ENCODE results near the gene PIGZ.
A peak's percentile ranks its signal among the peaks of the same experiment; 100 is the strongest.

The PIGZ gene

DNA sequence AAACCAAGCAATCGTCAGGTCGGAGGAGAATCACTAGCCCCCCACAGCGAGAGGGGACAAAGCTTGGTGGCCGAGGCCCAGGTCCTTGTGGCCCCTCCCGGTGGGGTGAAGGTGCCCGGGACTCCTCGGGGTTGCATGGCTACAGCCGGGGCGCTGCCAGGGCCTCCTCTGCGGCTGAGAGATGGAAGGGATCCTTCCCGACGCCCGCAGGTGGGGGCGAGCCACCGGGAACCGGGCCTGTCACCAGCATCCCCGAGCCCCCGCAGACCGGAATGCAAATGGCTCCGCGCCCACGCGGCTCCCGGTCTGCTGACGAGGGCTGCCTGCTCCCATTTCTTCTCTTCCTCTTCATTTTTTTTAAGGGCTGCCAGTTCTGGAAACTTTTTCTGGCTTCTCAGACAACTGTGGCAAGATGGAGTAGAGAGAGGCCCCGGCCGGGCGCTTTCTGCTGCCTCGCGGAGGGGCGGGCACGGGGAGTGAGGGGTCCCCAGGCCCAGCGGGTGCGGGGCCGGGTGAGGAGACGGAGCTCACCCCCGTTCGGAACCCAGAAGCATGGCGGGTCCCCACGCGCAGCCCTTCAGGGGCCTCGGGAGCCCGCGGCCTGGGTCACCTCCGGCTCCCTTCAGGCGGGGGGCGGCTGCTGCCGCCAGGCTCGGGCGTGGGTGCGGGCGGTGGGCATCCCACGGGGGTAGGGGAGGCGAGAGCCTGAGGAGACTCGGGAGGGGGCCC, 33.5 kb upstream of the PIGZ start:
- DNase-seq (ENCODE audit: low read depth), result no peak

DNA sequence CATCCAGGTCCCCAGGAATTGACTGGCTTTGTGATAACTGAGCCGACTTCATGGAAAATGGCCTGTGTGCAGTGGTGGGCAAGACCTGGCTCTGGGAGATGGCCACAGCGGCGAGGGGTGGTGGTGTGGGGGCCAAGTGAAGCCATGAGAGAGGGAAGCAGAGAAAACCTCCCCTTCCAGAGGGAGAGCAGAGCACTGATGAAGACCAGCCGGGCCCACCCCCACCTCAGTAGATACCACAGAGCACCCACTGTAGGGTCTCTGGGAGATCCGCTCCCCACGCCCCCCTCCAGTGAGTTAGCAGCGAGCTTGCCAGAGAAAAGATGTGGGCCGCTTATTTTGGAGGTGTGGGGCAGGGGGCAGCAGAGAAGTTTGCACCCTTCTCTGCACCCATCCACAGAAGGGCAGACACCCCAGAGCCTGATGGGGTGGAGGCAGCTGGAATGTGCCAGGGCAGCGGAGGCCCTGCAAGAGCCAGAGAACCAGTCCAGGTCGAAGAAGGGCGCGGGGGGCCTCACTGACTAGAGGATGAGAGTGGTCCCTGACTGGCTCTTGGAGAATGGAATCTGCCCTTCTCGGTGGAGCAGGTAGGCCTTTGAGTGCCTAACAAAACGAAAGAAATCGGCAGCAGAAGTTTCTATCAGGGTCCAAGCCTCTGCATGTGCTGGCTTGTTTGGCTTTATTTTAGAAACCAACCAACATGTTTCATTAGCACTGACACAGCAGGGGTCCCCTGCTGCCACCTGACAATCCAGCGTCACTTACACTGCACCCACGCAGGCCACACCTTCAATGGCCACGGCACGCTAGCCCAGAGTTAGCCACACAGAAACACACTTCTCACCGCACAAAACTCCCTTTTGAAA, 32.7 kb upstream of the PIGZ start:
- DNase-seq (ENCODE audit: low read depth), result no peak

DNA sequence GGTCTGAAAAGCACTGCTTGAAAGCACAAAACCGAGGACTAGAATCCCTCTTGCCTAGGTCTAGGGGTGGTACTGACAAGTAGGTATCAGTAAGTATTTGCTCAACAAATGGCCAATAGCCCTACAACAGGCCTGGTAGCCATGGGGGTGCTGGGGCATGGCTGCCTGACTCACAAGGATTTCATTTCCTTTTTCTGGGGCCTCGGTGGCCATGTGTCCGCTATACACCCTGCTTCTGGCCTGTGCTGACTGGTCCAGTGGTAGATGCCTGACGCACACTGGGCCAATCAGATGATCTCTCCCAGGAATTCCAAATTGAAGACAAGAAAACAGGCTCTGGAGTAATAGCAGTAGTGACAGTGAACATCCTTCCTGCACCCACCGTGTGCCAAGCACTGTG, 31.6 kb upstream of the PIGZ start:
- DNase-seq (ENCODE audit: low read depth), result peak; percentile 6

DNA sequence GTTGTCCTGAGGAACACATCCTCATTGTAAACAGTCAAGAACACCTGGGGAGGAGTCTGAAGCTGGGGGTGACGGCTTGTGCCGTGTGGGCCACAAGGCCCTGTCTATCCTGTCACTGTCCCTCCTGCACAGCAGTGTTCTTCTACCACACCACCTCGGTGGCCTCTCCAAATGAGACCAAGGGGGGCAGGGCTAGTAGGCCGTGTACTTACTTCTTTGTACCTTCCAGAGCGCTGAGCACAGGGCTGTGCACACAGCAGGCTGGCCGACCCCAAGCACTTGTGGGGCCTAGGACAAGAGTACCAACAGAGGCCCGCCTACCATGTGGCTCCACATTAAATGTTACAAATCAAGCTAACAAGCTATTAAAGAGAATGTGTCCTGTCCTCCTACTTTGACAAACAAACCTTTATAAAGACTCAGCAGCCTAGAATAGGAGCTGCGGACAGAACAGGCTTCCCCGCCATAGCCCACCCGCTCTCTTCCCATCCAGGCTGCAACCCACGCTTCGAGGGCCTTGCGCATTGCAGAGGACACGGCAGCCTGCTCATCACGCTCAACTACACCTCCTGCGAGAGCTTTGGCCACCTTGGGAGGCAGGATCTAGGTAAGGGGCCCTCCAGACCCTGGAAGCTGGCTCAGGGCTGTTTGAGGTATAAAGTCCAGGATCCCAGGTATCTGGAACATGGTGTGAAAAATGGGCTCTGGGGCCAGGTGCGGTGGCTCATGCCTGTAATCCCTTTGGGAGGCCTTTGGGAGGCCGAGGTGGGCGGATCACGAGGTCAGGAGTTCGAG, 30.5 kb upstream of the PIGZ start:
- no peak for DNase-seq (ENCODE audit: low read depth)

DNA sequence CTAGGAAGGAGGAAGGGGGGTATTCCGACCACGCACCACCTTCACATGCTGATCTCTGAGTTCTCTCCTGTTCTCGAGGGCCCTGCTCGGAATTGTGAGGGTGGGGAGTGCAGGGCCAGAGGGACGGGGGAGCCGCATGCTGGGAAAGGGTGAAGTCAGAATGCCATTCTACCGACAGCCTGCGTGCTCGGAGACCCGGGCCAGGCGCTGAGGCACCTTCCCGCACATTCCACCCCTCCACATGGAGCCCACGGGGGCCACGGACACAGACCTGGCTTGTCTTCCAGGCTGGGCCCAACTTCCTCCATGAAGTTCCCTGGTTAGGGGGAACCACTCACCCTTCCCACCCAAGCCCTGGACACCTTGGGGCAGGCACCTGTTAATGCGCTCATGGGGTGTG, 28.7 kb upstream of the PIGZ start:
- no peak for DNase-seq (ENCODE audit: low read depth)

DNA sequence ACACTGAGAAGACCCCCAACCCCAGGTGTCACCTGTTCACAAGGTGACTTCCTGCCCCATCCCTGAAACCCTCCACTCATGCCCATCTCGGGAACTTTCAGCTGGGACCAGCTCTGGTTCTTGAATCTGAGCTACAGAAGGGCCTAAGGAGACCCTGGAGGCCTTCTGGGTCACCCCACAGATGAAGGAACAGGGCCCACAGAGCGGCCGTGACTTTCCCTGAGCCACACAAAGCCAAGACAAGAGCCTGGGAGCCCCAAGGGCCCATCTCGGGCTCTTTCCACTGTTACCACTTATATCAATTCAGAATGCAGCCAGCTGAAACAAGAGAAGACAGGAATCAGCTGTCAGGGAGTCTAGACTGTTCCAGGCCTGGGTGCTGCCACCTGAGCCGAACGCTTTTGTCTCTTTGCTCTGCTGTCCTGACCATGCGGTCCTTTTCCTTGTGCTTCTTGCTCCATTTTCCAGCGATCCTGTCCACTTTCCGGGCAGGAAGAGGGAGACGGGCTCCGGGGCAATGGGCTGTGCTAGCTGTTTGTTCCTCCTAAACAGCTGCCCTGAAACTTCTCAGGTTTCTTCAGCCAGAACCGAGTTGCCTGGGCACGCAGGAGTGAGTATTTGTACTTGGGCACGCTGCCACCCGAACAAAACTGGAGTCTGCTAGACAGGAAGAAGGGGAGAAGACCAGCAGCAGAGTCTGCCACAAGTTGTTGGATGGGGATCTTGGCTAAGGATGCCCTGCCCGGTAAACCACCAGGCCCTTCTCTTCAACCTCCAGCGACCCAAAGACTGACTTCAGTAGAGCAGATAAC, 28.0 kb upstream of the PIGZ start:
- DNase-seq (ENCODE audit: low read depth), result no peak

DNA sequence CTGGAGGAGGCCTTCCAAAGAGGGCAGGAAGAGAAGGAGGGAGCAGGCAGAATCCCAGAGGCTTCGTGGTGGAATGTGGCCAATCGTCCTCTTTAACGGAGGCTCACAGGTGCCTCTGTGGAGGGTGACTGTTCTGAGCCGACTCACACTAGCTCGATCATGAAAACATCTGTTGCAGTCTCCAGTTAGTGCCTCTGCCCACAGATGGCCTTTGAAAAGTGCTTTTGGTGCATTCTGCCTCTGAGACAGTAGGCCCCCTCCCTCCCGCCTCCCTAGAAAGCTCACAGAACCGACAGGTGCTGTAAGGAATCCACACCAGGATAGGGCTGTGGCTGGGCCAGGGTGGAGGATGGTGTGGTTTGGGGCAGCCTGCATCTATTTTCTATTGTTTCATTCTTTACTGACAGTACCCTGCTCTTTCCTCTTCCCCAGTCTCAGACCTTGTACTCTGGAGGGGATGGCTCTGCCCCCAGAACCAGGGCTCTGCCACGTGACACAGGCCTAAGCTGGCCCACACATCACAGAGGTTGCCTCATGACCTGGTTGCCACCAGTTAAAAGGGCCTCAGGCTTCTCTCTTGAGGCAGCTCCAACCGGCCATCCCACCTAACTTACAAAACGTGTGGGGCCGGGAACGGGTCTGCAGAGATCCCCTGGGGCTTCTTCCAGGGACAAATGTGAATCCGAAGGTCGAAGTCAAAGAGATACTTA, 27.2 kb upstream of the PIGZ start:
- DNase-seq (ENCODE audit: low read depth), result no peak

DNA sequence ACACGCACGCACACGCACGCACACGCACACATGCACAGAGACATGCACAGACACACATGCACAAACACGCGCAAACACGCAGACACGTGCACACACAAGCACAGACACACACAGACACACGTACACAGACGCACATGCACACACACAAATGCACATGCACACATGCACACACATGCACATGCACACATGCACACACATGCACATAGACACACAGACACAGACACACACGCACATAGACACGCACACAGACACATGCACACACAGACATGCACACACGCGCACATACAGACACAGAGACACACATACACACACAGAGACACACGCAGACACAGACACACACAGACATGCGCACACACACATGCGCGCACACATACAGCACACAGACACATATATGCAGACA, 26.4 kb upstream of the PIGZ start:
- DNase-seq (ENCODE audit: low read depth), result no peak

DNA sequence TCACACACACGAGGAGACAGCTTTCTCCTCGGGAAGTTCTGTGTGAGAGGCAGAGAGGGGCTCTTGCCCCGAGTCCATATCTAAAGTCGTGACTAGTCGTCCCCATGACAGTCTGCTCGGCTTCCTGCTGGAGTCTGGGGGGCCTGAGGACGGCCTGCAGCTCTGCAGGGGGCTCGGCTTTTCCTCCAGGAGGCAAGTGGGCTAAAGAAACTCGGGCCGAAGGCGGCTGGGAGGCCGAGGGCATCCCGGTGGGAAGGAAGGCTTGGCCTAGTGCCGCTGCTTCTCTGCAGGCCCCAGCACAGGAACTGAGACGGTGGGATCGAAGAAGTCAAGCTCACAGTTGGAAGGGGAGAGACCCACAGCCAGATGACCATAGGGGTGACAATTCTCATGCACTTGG, 25.4 kb upstream of the PIGZ start:
- no peak for DNase-seq (ENCODE audit: low read depth)

DNA sequence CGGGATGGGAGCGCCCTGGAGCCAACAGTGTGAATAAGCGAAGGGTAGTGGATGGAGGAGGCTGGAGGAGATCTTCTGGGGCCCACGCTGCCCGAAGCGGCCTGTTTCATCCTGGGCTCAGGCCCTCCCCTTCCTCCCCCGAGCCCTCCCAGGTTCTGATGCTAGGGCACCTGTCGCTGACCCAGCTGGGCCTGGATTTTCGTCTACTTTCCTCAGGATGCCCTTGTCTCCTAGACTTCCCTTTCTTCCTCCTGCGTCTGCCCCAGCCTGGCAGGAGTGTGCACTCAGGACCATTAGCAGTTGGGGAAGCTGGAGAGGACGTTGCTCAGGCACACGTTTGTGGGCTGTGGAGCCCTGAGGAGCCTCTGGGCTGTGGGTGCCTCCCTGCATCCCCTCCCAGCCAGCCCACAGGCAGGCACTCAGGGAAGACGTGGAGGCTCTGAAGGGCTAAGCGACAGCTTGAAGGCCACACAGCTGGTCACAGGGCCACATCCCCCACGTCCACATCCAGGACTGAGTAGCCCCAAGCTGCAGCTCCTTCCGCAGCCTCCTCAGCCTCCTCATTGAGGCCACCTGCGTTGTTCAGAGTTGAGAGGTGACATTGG, 23.9 kb upstream of the PIGZ start:
- DNase-seq (ENCODE audit: low read depth), result no peak

DNA sequence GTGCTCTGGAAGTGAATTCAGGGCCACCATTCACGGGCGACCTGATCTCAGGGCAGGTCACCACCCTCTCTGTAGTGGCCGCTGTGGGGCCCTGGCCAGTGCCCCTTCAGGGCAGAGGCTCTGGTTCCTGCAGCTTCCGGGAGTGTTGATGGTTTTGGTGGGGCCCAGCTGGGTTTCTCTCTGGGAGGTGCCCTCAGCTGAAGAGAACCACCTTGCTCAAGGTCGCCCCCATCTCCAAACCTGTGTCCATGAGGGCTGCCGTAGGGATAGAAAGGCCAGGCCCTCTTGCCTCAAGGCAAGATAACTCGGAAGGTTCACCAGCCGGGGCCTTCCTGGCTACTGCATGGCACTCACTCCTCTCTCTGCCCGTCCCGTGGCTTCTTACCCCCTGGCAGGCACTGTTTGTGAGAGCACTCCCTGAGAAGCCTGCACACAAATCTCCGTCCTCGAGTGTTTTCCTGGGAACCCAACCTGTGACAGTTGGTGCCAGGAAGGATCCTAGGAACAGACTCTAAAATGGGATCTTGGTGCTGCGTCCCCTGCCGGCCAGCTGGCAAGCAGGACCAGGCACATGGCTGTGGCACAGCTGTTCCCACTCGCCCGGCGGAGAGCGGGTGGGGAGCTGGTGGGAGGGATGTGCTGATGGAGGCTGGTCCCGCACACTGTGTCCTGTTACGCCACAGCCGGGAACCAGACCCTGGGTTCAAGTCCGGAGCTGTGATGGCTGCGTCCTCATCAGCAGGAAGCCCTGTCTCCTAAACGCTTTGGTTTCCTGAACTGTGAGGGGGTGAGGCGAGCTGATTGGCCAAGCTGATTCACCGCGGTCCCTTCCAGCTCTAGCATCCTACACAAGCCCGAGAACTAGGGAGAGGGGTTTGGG, 23.2 kb upstream of the PIGZ start:
- no peak for DNase-seq (ENCODE audit: low read depth)

DNA sequence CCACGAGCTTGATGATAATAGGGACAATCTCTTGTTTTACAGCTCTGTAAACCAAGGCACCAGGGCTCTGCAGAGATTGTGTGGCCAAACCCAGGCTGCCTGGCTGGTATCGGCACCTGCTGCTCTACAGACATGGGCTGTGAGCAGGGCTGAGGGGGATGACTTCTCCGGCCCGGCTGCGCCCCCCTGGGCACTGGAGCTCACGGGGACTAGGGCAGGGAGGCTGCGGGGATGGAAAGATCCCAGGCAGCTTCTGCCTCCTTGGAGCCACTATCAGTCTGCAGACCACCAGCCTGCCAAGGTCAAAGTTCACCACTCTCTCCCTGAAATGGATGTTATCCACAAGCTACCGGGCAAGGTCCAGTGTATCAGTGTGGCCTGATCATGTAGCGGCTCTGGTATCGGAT, 22.0 kb upstream of the PIGZ start:
- DNase-seq (ENCODE audit: low read depth), result no peak

DNA sequence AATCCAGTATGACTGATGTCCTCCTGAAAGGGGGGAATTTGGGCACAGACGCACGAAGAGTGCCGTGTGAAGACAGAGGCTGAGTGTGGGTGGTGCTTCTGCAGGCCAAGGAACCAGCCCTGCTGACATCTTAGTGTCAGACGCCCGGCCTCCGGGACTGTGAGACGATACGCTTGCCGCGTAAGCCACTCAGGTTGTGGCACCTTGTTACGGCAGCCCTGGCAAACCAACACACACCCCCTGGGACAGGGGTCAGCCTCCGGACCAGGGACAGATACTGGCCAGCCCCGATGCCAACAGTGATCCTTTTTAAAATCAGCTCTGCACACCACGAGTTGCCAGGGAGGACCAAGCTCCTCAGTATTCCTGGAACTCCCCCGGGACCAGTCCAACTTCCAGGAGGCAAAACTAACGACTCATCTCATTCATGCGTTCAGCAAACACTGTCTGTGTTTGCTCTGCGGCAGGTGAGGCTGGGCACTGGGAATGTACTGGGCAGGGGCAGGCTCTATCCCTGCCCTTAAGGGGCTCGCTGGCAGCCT, 21.2 kb upstream of the PIGZ start:
- no peak for DNase-seq (ENCODE audit: low read depth)

DNA sequence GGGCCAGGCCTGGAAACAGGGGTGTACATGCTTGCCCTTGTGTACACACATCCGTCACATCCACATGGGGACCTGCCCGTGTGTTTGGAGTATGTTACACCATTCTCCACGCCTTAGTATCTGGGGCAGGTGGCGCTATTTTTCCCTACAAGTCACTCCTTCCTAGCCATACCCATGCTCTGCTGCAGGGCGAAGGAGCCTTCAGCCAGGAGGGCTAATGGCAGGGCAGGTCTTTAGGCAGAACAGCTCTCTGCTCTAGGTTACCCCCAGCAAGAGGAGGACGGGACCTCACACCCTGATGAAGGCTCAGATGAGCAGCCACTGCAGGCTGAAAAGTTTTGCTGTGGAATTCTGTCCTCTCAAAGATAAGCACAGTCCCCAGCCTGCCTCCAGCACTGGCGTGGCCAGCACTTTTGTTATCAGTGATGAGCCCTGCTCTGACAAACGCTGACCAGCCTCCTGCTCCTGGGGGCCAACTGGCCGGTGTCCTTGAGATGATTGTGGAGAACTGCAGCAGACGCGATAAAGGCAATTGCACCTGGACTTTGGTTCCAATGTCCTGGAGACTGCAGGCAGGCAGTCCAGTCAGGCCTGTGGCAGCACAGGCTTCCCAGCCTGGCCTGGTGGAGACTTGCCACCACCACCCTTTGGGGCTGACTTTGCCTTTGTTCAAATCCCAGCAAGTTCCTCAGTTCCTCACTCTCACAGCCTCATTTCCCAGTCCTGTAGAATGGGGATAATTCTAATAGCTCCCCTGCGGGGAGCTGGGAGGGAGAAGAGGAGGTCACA, 19.8 kb upstream of the PIGZ start:
- no peak for DNase-seq (ENCODE audit: low read depth)

DNA sequence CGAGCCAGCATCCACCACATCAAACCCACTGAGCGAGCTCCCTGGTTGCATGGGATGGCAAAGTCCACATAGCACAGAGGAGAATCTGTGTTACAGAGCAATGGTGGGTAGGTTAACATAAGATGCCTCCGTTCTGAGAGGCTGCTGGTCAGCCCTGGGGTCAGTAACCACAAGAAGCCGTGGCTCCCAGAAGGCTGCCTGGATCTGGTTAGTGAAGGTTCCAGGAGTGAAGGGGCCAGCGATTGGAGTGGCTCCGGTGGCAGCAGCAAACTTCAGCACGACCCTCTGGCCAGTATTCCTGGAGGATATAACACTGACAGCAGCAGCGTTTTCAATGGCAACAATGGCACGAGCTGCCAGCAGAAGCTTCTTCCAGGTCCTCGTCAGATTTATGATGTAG, 18.4 kb upstream of the PIGZ start:
- DNase-seq (ENCODE audit: low read depth), result no peak

DNA sequence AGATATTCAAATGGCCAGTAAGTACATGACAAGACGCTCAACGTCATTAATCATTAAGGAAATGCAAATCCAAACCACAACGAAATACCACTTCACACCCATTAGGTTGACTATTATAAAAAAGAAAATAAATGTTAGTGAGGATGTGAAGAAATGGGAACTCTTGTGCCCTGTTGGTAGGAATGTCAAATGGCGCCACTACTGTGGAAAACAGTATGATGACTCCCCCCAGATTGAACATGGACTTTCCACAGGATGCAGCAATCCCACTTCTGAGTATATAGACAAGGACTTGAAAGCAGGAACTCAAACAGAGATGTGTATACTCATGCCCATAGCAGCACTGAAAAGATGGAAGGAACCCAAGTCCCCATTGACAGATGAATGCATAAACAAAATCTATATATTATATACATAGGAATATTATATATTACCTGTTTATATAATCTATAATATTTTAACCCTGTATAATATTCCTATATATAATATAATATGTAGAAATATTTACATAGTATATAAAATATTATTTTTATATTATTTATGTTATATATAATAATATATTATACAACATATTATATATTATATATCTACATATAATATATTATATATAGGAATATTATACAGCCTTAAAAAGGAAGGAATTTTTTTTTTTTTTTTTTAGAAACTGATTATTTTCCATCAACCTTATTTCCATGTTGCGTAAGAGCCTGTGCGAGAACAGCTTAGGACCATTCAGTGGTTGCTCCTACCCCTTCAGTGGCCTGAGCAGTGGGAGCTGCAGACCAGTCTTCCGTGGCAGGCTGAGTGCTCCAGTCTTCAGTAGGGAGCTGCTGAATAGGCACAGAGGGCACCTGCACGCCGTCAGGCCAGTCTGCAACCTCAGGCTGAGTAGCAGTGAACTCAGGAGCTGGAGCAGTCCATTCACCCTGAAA, 17.6 kb upstream of the PIGZ start:
- no peak for DNase-seq (ENCODE audit: low read depth)

DNA sequence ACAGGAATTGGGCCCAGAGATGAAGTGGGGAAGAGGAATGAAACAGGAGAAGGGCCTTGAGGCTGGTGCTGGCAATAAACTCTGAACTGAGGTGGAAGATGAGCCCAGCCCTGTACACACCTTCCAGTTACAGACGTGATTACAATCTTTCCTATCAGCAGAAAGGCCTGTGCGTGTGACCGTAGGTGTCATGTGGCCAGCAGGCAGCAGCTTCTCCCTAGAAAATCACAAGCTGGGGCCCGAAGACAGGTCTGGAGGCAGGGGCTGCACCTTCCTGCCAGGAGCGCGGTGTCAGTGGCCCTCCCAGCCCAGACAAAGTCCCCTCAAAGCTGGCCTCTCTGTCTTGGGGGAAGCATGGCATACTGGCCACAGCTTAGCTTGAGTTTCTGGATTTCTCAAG, 16.7 kb upstream of the PIGZ start:
- DNase-seq (ENCODE audit: low read depth), result no peak

DNA sequence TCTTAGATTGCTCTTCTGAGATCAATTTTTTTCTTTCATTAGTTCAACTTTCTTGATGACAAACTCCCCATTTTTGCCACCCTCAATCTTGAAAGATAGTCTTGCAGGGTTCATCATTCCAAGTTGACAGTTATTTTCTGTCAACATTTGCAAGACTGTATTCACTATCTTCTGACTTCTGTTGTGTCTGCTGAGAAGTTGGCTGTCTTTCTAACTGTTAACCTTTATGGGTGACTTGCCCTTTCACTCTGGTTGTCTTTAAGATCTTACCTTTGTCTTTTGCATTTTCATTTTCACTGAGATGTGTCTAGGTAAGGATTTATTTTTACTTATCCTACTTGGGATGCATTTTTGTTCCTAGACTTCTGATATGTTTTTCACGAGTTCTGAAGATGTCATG, 14.6 kb upstream of the PIGZ start:
- no peak for DNase-seq (ENCODE audit: low read depth)

All from HS-5 (cell line).